ENCODE data around the gene TOB2.
A peak's percentile ranks its signal among the peaks of the same experiment; 100 is the strongest.
"Not testable (repeated sequence)": the region's sequence is repeated elsewhere in the genome, so short reads cannot be mapped to it uniquely, and the experiment has no call there.

Gene TOB2

DNA sequence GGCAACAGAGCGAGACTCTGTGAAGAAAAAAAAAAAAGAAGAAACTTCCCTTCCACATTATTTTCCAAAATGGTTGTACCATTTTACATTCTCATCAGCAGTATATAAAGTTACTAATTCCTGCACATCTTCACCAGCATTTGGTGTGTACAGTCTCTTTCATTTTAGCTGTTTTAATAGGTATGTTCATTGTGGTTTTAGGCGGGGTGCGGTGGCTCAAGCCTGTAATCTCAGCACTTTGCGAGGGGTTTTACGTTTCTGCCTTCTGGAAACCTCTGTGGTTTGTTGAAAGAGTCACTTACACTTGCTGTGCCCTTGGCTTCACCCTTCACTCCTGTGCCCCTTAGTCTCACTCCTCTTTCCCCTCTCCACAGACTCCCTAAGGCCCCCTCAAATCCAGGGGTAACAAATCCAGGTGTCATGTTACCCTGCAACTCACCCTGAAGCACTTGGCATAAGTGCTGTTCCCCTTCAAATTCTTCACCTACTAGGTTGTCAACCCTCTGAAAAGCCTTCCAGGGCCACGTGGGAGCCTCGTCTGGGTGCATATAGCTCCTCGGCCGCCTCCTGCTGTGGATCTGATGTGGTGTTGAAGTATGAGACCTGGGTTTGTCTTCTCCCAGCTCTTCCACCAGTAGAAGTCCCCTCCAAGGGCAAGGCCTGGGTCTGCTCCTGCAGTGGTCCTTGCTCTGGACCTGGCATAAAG lies 20.8 kb downstream of the TOB2 start:
- DNase-seq (ENCODE audit: low read depth), result no peak

DNA sequence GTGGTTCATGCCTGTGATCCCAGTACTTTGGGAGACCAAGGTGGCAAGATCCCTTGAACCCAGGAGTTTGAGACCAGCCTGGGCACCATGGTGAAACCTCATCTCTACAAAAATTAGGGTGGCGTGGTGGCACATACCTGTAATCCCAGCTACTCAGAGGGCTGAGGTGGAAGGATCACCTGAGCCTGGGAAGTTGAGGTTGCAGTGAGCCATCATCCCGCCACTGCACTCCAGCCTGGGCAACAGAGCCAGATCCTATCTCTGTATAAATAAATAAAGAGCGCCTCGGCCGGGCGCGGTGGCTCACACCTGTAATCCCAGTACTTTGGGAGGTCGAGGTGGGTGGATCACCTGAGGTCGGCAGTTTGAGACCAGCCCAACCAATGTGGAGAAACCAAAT lies 27.9 kb downstream of the TOB2 start:
- no peak for DNase-seq (ENCODE audit: low read depth)

DNA sequence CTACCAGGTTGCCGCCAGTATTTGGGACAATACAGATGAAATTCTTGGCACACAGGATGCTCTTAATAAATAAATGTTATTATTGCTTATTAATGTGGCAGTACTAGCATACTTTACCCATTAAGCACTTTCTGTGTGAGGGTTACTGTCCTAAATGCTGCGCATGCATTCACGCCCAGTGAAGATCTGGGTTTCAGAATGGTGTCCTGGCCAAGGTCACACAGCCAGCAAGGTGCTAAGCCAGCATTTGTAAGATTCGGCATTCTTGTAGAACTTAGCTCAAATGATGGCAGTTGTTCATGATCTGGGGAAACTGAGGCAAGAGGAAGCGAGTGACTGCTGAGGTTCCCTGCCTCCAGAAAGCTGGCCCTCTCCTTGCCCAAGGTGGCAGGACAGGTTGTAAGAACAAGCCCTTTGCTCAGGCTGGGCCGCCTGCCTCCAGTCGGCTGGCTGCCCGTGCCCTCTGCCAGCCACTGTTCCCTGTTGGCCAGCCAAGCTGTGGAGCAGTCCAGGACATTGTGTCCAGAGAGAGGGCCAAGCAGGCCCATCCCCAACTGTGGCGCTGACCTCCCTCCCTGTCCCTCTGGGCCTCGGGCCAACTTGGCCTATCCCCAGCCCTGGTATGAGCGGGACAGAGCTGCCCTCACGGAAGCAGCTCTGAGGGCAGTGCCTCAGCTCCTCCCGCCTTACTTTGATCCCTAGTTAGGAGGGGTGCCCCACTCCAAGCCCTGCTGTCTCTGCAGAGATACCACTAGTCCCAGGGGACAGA lies 28.8 kb downstream of the TOB2 start:
- no peak for DNase-seq (ENCODE audit: low read depth)

DNA sequence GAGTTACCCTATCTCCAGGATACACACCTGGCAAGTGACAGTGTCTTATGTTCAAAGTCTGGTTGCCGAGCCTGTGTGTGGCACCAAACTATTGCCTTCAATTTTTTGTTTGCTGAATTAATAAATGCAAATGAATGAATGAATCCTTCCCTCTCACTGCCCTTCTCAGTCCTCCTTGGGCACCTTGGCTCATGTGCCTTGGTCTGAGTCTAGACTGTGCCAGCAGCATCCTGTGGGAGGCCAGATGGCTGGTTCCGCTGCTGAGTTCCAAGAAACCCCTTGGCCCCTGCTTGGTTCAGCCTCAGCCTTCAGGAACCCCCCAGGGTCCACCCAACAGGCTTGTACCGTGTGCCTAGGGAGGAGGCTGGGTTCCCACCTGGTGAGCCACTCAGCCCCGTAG lies 31.0 kb downstream of the TOB2 start:
- no peak for DNase-seq (ENCODE audit: low read depth)

DNA sequence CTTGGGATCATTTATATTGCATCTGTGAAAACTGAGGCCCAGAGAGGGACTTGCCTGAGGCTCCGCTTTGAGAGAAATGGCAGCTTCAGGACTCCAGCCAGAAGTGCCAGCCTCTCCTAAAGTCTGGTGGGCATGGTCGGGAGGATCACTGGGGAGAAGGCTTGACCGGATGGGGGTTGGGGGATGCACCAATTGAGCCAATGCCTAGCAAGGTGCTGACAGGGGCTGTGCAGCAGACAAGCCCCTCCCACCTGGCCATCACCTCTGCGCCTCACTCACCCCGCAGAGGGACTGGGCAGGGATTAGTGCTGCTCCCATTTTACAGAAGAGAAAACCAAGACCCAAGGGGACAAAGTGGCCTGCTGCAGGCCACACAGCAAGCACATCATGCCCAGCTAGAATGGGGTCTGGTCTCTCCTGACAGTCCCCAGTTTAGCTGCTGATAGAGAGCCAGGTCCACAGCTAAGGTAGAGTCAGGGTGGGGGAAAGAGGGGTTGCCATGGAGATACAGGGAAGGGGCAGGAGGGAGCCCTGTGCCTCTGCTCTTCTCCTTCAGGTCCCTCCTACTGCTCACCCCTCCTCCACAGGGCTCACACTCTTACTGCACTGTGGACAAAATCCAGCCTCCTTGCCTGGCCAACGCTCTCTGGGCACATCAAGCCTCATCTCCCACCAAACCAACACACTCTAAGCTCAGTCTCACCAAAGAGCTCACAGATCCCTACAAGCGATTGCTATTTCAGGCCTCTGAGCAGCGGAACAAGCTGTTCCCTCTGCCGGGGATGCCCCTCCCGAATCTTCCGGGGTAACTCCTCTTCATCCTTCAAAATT lies 35.4 kb downstream of the TOB2 start:
- no peak for DNase-seq (ENCODE audit: low read depth)

DNA sequence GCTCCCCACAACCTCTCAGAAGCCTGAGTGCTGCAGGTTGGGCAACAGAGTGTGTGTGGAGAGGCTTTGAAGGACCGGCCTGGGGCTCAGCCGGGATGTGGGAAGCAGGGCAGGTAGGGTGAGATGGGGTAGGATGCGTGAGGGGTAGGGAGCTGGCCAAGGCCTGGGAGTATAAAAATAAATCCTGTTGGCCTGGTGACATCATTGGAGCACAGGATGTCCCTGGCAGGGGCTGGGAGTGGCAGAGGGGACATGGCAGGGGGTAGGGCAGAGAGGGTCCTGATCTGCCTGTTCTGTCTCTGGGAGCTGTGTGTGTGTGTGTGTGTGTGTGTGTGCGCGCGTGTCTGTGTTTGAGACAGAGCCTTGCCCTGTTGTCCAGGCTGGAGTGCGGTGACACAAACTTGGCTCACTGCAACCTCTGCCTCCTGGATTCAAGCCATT lies 36.3 kb downstream of the TOB2 start:
- DNase-seq (ENCODE audit: low read depth), result no peak

DNA sequence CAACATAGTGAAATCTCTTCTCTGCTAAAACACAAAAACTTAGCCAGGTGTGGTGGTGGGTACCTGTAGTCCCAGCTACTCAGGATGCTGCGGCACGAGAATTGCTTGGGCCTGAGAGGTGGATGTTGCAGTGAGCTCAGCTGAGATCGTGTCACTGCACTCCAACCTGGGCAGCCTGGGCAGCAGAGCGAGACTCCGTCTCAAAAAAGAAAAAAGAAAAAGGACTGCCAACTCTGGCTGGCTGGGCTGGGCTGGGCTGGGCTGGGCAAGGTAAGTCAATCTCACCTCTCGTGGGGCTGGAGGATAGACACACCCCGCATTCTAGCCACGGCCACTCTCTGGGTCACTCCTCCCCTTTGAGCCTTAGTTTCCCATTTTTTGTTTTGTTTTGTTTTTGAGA lies 37.9 kb downstream of the TOB2 start:
- DNase-seq (ENCODE audit: low read depth), result no peak

DNA sequence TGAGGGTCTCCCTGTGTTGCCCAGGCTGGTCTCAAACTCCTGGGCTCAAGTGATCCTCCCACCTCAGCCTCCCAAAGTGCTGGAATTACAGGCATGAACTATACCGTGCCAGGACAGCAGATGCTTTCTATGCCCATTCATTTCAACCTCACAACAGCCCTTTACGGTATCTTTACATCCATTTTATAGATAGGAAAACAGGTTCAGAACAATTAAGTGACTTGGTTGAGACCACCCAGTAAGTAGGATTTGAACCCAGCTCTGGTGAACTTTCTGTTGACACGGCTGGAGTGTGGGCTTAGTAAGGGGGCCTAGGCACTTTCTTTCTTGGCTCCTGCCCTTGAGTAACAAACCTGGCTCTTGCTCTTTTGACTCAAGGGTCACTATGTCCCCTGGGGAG lies 39.2 kb downstream of the TOB2 start:
- no peak for DNase-seq (ENCODE audit: low read depth)

DNA sequence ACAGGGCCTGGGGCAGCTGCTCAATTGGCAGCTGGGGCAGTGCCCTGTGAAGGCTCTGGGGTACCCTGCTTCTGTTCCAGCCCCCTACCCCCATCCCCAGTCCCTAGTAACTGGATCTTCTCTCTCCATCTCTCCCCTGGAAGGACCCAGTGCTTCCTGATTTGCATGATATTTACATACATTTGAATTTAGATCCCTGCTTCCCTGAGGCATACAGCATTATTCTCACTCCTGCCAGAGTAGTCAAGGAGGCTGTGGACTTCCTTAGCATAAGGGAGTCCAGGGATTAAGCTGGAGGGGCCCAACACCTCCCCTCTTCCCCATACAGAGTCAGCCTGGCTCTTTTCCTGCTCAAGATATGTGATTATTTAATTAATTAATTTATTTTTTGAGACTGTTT lies 40.2 kb downstream of the TOB2 start:
- no peak for DNase-seq (ENCODE audit: low read depth)

DNA sequence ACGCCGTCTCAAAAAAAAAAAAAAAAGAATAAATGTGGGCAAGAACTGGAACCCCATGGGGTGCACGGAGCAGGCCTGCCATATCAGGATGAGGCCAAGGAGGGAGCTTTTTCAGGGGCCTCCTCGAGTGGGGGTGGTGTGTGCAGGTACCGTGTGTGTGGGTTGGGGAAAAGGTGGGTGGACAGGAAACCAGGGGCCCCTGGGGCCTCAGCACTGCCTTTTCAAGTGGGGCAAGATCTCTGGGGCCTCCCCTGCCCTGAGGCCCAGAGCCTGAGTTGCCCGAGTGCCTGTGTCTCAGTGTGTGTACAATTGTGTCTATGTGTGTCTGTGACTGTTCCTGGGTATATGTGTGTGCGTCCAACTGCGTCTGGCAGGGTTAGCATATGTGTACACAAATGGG lies 41.0 kb downstream of the TOB2 start:
- no peak for DNase-seq (ENCODE audit: low read depth)

DNA sequence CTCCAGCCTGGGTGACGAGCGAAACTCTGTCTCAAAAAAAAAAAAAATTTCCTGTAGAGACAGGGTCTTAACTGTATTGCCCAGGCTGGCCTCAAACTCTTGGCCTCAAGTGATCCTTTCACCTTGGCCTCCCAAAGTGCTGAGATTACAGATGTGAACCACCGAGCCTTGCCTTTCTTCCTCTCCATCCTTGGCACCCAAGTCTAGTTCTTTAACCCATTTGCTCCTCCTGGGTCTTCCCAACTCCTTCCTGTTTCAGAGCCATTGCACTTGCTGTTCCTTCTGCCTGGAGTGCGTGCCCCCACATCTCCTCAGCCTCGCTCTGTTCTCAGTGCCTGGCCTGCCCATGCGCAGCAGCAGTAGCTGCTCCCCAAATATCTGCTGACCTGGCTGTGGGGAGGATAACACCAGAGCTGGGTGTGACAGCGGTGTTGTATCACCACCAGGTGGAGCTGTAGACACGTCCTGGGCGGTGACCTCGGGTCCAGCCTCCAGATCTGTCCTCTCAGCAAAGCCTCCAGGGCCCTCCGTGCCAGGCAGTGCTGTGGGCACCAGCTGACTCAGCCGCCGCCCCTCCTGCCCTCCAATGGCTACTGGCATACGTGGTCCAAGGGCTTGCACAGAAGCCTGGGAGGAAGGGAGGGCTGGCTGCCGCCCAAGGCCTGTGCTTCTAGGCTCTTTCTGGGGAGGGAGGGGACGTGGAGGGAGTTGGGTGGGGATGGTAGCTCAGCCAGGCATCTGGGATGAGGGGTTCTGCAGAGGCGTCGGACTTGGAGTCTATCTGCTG lies 42.9 kb downstream of the TOB2 start:
- DNase-seq (ENCODE audit: low read depth), result peak; percentile 82

DNA sequence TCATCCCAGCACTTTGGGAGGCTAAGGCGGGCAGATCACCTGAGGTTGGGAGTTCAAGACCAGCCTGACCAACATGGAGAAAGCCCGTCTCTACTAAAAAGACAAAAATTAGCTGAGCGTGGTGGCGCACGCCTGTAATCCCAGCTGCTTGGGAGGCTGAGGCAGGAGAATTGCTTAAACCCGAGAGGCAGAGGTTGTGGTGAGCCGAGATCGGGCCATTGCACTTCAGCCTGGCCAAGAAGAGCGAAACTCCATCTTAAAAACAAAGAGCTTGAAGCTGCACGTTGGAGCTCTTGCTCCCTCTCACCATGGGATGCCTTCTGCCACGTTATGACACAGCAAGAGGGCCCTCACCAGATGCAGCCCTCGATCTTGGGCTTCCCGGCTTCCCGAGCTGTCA lies 43.8 kb downstream of the TOB2 start:
- not testable (repeated sequence) for DNase-seq (ENCODE audit: low read depth)

DNA sequence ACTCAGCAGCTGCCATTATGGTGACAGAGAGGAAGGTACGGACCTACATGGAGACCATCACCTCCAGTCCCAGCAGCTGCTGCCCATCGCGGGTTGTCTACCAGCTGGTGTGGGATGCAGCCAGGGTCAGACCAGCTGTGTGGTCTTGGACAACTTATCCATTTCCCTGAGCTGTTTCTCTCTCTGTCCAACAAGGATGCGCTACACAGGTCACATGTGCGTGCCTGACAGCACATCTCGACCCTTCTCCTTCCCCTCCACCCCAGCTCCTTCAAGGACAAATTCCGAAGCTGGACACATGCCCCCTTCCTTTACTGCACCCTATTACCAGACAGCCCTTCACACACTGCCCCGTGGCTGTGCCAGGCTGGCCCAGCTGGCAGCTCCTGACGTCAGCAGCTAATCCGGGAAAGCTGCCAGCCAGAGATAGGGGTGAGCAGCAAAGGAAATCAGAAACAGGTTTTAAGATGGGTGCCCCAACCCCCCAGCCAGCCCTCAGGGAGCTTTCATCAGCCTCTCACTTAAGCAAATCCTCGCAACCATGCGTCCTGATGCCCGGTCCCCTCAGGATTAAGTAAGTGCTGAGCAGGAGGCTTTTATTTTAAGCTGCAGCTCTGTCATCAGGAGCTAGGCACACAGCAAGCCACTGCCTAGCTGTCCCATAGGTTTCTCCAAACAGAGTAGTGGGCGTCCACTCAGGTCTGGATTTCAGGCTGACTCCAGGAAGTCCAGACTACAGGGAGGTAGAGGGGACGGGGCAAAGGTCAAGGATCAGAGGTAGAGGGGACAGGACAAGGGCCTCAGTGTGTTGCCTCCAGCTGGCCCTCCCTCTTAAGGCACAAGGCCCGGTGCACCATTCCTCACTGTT lies 44.6 kb downstream of the TOB2 start:
- DNase-seq (ENCODE audit: low read depth), result no peak

DNA sequence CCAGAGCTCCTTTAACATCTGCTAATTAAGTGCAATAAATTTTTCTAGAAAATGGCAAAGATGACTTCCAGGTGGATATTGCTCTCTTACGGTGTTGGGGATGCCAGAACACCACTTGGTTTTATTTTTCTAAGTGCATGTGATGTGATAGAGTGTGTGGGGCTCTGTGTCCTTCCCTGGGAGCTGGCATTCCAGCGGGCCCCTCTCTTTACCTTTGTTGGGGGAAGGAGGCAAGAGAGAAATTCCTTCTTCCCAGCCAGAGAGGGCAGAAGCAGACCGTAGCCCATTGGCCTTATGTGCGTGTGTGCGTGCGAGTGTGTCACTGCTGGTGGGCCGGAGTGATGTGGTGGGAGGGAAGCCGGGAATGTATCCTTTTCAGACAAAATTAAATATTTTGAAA lies 47.7 kb downstream of the TOB2 start:
- no peak for DNase-seq (ENCODE audit: low read depth)

DNA sequence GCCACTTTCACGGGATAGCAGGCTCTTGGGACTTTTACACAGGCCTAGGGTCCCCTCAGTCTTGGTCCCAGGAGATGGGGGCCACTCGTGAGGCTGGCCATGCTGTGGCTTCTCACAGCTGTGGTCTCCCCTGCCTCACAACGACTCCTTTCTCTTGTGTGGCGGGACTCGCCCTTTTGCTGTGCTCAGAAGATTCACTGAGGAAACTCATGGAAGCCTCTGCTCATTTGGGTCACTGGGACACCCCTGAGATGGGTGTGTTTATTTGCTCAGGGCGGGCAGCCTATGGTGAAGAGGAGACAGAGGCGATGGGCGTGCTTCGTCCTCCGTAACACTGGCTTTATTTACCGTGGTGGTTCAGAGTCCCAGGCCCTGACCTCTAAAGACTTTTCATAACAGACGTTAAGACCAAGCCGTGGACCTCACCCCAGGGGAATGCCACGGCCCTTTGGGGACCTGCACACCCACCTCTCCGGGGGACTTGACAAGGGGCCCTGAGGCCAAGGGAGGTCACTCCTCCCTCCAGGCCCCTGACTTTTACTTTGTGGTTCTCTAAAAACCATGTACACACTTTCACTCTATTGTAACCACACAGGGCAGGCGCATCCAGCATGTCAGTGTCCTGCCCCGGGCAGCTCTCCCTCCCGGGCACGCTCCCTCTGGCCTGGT lies 49.3 kb downstream of the TOB2 start:
- DNase-seq (ENCODE audit: low read depth), result no peak

DNA sequence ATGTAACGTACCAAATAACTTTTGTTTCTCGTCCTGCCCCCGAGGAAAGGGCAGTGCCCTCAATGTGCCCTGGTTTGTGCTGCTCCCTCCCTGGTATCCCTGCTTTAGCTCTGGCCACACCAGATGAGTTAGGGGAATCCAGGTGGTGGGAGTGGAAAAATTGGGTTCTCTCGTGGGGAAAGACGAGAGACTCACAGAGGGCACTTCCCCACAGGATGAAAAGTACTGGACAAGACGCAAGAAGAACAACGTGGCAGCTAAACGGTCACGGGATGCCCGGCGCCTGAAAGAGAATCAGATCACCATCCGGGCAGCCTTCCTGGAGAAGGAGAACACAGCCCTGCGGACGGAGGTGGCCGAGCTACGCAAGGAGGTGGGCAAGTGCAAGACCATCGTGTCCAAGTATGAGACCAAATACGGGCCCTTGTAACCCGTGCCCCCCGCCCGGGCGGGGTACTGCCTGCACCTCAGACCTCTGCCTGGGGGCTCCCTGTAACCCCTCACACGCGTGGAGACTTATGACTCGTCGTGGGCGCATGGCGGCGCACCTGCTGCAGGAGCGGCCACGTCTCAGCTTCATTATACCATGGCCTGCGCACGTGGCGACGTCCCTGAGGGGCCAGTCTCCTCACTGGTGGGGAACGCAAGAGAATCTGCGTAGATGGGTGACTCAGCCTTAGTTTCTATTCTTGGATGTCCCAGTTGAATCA lies 50.9 kb downstream of the TOB2 start:
- DNase-seq (ENCODE audit: low read depth), result no peak

DNA sequence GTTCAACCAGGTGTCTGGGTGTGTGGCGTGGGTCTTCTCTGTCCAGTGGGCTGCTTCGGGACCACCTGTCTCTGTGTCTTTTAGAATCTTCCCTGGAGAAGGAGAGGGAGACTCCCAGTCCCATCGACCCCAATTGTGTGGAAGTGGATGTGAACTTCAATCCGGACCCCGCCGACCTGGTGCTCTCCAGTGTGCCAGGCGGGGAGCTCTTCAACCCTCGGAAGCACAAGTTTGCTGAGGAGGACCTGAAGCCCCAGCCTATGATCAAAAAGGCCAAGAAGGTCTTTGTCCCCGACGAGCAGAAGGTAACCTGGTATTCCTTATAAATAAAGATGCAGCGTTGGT lies 52.6 kb downstream of the TOB2 start:
- DNase-seq (ENCODE audit: low read depth), result no peak

DNA sequence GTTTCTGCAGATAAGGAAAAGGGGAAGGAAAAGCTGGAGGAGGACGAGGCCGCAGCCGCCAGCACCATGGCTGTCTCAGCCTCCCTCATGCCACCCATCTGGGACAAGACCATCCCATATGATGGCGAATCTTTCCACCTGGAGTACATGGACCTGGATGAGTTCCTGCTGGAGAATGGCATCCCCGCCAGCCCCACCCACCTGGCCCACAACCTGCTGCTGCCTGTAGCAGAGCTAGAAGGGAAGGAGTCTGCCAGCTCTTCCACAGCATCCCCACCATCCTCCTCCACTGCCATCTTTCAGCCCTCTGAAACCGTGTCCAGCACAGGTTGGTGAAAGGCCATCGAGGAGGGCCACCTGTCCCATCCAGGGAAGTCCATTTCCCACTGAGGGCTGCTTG lies 59.3 kb downstream of the TOB2 start:
- no peak for DNase-seq (ENCODE audit: low read depth)

DNA sequence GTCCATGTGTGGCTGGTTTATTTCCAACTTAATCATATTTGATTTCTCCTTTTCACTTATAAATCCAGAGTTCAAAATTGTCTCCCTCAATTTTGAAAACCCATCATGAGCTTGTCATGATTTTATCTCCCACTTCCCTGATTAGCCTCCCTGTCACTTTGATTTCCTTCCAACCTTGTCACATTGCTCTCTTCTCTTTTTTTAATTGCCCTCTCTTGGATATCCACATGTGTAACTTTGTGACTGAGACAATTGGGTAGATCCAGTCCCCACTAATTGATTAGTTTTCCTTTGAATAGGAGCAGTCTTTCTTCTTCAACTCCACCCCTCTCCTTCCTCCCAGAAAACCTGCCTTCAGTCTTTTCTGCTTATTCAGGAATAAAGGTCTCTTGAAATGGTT lies 62.5 kb downstream of the TOB2 start:
- no peak for DNase-seq (ENCODE audit: low read depth)
